ENCODE results near the gene LPXN.
A peak's percentile ranks its signal among the peaks of the same experiment; 100 is the strongest.

Gene LPXN

DNA sequence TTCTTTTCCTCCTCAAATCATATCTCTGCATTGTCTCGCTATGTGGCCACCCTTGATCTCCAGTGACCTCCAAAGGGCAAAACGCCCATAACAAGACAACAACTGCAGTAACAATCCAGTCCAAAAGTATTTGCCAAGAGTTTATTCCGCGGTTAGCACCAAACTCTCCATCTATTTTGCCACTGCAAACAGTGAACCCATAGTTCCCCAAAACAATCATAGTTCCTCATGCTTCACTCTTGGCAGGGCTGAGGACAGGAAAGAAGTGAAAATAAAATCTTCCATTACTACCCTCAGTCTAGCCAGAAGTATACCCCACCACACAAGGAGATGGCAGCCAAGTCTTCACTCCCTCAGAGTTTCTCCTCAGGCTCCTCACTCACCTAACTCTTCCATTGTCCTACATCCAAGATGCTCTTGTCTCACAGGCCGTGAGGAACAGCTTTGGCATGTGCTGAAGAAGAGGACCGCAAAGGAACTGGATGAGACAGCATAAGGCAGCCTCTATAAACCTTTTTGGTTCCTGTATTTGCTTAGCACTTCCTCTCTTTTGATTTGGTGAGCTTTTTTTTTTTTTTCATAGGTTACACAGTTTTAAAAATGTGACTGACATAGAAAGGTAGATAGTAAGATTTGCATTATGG, at the start of gene LPXN:
LPXN (minus strand) TSS at position 480 of the 644 bp plus-strand sequence; CDS start at position 396, 84 bp downstream.
- Histone ChIP-seq H3K9me3 (ENCODE audit: control insufficient read depth, insufficient read depth, low read length) (no peaks in the 10 kb centered on the region), H3K9ac (ENCODE audit: low read depth, low read length) (peak within 1 kb of the TSS; percentile 91), H3K4me1 (ENCODE audit: insufficient read depth, low read length) (no peaks in the 10 kb centered on the region), H3K36me3 (ENCODE audit: insufficient read depth, low read length) (no peaks in the 10 kb centered on the region)

DNA sequence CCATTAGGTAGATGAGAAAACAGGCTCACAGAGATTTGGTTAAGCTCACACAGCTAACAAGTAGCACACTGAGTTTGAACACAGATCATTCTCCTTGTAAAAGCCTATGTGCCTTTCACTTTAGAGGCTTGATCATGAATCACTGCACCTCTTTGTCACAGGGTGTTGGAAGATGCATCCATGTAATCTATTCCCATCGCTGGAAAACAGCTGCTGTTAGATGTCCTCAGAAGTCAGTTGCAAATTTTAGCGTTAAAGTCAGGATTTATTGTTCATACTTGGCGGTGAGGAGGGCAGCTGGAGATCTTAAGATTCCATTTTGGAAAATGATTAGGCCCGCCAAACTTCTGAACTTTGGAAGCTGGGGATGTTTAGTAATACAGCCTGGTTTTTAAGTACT, 49.4 kb upstream of the LPXN start:
- H3K36me3 ChIP-seq (ENCODE audit: insufficient read depth, low read length) = peaks cover 12% of the 10 kb centered on the region
- no peaks in the 10 kb centered on the region for H3K9me3 ChIP-seq (ENCODE audit: control insufficient read depth, insufficient read depth, low read length)
- peaks cover 13% of the 10 kb centered on the region for H3K4me1 ChIP-seq (ENCODE audit: insufficient read depth, low read length)
- no peak overlapping the region for H3K9ac ChIP-seq (ENCODE audit: low read depth, low read length)

DNA sequence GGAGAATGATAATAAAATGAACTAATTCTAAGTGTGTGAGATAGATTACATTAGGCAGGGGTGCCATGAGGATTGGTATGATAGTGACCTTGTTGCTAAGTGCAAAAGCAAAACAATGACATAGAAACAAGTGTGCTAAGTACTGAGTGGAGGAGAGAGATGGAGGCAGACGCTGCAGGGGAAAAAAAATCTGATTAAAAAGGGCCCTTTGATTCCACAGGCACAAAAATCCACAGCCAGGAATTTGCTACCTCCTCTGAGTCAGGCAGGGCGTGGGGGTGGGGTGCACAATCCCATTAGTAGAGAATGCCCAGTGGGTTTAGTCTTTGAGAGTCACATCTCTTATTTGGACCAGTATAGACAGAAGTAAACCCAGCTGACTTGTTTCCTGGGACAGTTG, 46.7 kb upstream of the LPXN start, which contains the start of gene CNTF:
CNTF (plus strand) TSS at position 322 of the 400 bp plus-strand sequence. CDS start 88 bp downstream, outside the sequence.
- Histone ChIP-seq H3K4me1 (ENCODE audit: insufficient read depth, low read length) (peaks cover 13% of the 10 kb centered on the region), H3K9ac (ENCODE audit: low read depth, low read length) (no peak within 1 kb of the TSS), H3K36me3 (ENCODE audit: insufficient read depth, low read length) (peaks cover 20% of the 10 kb centered on the region), H3K9me3 (ENCODE audit: control insufficient read depth, insufficient read depth, low read length) (no peaks in the 10 kb centered on the region)

DNA sequence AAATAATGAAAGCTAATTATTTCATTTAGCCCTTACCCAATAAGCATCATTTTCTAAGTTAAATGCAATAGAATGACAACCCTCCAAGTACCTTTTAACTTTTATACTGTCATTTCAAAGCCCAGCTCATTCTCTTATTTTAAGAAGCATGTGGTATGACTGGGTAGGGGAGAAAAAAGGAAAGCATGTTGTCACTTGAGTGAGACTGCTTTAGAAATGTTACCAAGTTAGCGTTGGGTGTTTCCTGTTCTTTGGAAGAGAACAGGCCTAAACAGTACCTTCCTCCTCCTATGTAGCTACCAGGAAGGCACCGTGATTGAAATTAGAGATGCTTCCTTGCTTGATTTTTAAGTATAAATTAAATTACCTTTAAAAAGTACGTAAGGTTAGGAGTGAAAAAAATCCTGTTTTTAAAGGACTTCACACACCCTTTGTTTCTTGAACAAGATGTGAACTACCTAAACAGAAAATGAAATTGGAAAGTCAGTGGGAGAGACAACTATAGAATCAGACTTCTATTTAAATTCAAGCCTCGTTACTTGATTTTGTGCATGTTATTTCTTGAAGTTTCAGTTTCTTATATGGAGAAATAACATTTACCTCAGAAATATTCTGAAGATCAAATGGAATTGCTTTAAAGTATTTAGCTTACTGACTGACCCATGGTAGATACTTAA, 46.1 kb upstream of the LPXN start:
- Histone ChIP-seq H3K9ac (ENCODE audit: low read depth, low read length) (no peak overlapping the region), H3K9me3 (ENCODE audit: control insufficient read depth, insufficient read depth, low read length) (no peaks in the 10 kb centered on the region), H3K4me1 (ENCODE audit: insufficient read depth, low read length) (peaks cover 13% of the 10 kb centered on the region), H3K36me3 (ENCODE audit: insufficient read depth, low read length) (peaks cover 24% of the 10 kb centered on the region)

GRCh38 chr11:58617976-58618557, 42.4 kb upstream of the LPXN start:
- no peaks in the 10 kb centered on the region for H3K9me3 ChIP-seq (ENCODE audit: control insufficient read depth, insufficient read depth, low read length)
- peaks cover 23% of the 10 kb centered on the region for H3K36me3 ChIP-seq (ENCODE audit: insufficient read depth, low read length)
- H3K4me1 ChIP-seq (ENCODE audit: insufficient read depth, low read length) = no peaks in the 10 kb centered on the region
- no peak overlapping the region for H3K9ac ChIP-seq (ENCODE audit: low read depth, low read length)

DNA sequence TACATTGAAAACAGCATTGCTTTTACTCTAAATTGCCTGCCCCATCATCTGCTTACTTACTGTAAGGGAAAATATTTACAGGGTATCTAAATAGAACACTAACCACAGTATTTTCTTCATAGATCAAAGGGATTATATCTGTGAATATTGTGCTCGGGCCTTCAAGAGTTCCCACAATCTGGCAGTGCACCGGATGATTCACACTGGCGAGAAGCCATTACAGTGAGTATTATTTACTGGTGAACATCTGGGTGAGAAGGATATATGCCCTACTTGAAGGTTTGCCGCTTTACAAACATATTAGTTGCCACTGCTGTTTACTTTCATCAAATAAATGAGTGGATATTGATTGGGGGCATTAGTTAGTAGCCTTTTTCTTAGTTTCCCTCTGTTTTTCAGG, 40.9 kb upstream of the LPXN start:
- no peak overlapping the region for H3K9ac ChIP-seq (ENCODE audit: low read depth, low read length)
- no peaks in the 10 kb centered on the region for H3K9me3 ChIP-seq (ENCODE audit: control insufficient read depth, insufficient read depth, low read length)
- H3K36me3 ChIP-seq (ENCODE audit: insufficient read depth, low read length) = peaks cover 28% of the 10 kb centered on the region
- no peaks in the 10 kb centered on the region for H3K4me1 ChIP-seq (ENCODE audit: insufficient read depth, low read length)

GRCh38 chr11:58615559-58615958, 39.9 kb upstream of the LPXN start:
- Histone ChIP-seq H3K9ac (ENCODE audit: low read depth, low read length) (no peak overlapping the region), H3K36me3 (ENCODE audit: insufficient read depth, low read length) (peaks cover 27% of the 10 kb centered on the region), H3K9me3 (ENCODE audit: control insufficient read depth, insufficient read depth, low read length) (no peaks in the 10 kb centered on the region), H3K4me1 (ENCODE audit: insufficient read depth, low read length) (no peaks in the 10 kb centered on the region)

- Histone ChIP-seq H3K36me3 (ENCODE audit: insufficient read depth, low read length) (peaks cover 22% of the 10 kb centered on the region), H3K9me3 (ENCODE audit: control insufficient read depth, insufficient read depth, low read length) (no peaks in the 10 kb centered on the region), H3K4me1 (ENCODE audit: insufficient read depth, low read length) (no peaks in the 10 kb centered on the region), H3K9ac (ENCODE audit: low read depth, low read length) (no peak overlapping the region)
Observed at GRCh38 chr11:58613228-58613627, 37.6 kb upstream of the LPXN start.

- no peaks in the 10 kb centered on the region for H3K4me1 ChIP-seq (ENCODE audit: insufficient read depth, low read length)
- H3K9me3 ChIP-seq (ENCODE audit: control insufficient read depth, insufficient read depth, low read length) = no peaks in the 10 kb centered on the region
- peaks cover 15% of the 10 kb centered on the region for H3K36me3 ChIP-seq (ENCODE audit: insufficient read depth, low read length)
- H3K9ac ChIP-seq (ENCODE audit: low read depth, low read length) = no peak overlapping the region
Observed at GRCh38 chr11:58609723-58610122, 34.1 kb upstream of the LPXN start.

- H3K4me1 ChIP-seq (ENCODE audit: insufficient read depth, low read length) = no peaks in the 10 kb centered on the region
- no peak overlapping the region for H3K9ac ChIP-seq (ENCODE audit: low read depth, low read length)
- H3K36me3 ChIP-seq (ENCODE audit: insufficient read depth, low read length) = peaks cover 6% of the 10 kb centered on the region
Observed at GRCh38 chr11:58608331-58608730, 32.7 kb upstream of the LPXN start.

DNA sequence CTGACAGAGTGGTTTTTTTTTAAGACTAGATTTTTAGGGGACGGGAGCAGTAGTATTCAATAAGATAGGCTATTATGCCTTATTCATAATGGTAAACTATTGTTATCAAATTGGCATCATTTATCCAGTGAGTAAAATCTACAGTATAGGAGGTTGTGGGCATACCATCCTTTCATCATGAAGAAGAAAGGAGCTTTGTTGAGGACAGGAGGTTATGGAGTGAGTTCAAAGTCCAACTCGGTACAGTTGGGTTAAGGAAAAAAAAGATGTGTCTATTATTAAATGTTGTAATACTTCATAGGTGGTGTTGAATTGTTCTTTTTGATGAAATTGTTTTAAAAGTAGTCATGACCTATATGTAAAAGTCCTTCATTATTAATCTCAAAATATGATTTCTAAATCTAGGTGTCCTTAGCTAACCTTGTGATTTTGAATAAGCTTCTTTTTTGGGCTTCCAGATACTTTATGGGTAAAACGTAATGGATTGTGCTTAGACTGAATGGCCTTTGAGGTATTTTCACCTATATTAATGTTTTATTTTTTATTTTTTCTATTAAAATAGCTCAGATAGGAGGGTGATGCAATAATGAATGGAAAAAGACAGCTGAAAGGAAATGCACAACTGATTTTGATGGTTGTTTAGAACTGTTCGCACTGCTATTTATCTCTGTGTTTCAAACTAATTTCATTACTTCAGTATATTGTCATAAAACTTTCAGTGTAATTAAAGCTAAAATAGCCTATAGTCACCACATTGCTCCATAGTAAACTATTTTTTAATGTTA, 31.5 kb upstream of the LPXN start:
- H3K36me3 ChIP-seq (ENCODE audit: insufficient read depth, low read length) = peaks cover 2% of the 10 kb centered on the region
- no peak overlapping the region for H3K9ac ChIP-seq (ENCODE audit: low read depth, low read length)
- no peaks in the 10 kb centered on the region for H3K9me3 ChIP-seq (ENCODE audit: control insufficient read depth, insufficient read depth, low read length)
- no peaks in the 10 kb centered on the region for H3K4me1 ChIP-seq (ENCODE audit: insufficient read depth, low read length)

More at GRCh38 chr11:58608331-58608730, 32.7 kb upstream of the LPXN start:
- H3K9me3 ChIP-seq (ENCODE audit: control insufficient read depth, insufficient read depth, low read length) = no peaks in the 10 kb centered on the region

GRCh38 chr11:58600510-58600909, 24.9 kb upstream of the LPXN start:
- Histone ChIP-seq H3K9ac (ENCODE audit: low read depth, low read length) (no peak overlapping the region), H3K36me3 (ENCODE audit: insufficient read depth, low read length) (no peaks in the 10 kb centered on the region; the same call in 1 of the 2 replicates), H3K4me1 (ENCODE audit: insufficient read depth, low read length) (no peaks in the 10 kb centered on the region; the same call in 1 of the 2 replicates), H3K9me3 (ENCODE audit: control insufficient read depth, insufficient read depth, low read length) (no peaks in the 10 kb centered on the region)

DNA sequence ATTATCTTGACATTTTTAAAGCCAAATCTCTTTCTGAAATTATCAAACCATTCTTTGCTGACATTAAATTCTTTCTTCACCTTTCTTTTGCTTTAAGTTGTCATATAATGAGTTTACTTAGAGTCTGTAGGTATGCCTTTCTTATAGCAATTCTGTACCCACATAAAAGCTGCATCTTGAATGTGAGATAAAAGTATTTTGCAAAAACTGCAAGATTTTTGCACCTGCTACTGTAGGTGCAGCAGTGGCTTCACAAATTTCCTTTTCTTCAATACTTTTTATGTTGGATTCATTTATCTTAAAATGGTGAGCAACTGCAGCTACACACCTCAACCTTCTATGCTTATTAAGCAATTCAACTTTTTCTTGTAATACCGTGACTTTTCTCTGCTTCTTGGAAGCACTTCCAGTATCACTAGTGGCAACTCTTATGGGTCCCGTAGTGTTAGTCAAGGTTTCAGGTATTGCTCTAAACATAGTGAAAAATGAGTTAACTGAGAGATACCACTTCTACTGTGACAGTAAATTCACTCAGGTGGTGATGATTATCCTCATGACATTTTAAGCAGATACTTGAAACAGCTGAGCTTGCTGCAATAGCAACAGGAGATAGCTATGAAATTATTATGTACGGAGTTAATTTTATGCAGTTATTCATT, 22.0 kb upstream of the LPXN start:
- Histone ChIP-seq H3K9ac (ENCODE audit: low read depth, low read length) (no peak overlapping the region), H3K4me1 (ENCODE audit: insufficient read depth, low read length) (no peaks in the 10 kb centered on the region; the same call in 1 of the 2 replicates), H3K36me3 (ENCODE audit: insufficient read depth, low read length) (no peaks in the 10 kb centered on the region), H3K9me3 (ENCODE audit: control insufficient read depth, insufficient read depth, low read length) (no peaks in the 10 kb centered on the region)

DNA sequence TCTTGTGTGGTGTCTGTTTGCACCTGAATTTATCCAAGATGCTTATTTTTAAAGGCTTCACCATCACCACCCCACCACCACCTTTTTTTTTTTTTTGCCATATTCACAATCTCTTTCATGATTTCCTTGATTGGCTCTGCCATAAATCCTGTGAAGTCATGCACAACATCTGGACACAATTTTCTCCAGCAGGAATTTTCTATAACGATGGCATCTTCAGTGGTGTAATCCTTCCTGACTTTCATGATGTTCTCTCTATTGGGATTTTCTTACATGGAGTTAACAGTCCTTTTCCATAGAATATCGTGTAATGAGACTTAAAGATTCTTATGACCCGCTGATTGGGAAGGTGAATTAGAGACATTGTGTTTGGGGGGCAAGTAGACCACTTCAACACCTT, 21.0 kb upstream of the LPXN start:
- Histone ChIP-seq H3K36me3 (ENCODE audit: insufficient read depth, low read length) (no peaks in the 10 kb centered on the region), H3K9ac (ENCODE audit: low read depth, low read length) (no peak overlapping the region), H3K4me1 (ENCODE audit: insufficient read depth, low read length) (no peaks in the 10 kb centered on the region; the same call in 1 of the 2 replicates), H3K9me3 (ENCODE audit: control insufficient read depth, insufficient read depth, low read length) (no peaks in the 10 kb centered on the region)
